IMR-90 (cell line): ENCODE results near the gene DDX54. TPM values are rescaled to one million over a fixed set of nuclear protein-coding genes. Genes with fewer than 3 reads are reported as not detected.

Source experiments
- ATAC-seq: fragments of 200-7000 bp; cut with Tn5 transposase; 2 replicates; pipeline ENCODE4 v1.9.1; 2020; ENCODE audit warnings: low read depth, mild to moderate bottlenecking, moderate library complexity
- BruUV-seq: library from RNA; stranded (reverse); fragments of 400-500 nt; replicated peaks from 2 replicates; lab custom pipeline; 2021; lab: Mats Ljungman, UMichigan
- CTCF ChIA-PET: fragments of 300-600 bp; formaldehyde crosslinking; extraction: SDS; loops from one replicate; lab custom pipeline; 2021; ENCODE audit warnings: antibody characterized with exemption; lab: Yijun Ruan, JAX
- POLR2A ChIA-PET: fragments of 300-600 bp; sonication (Branson Sonifier 250); formaldehyde crosslinking; loops from one replicate; lab custom pipeline; 2022; ENCODE audit warnings: antibody characterized with exemption; ENCODE audit not compliant: unreplicated experiment; lab: Charles Lee
- DNase-seq: peaks from one replicate; pipeline ENCODE4 v3.0.0; 2013
- H2AFZ ChIP-seq: replicated peaks from 2 replicates; pipeline ENCODE3; 2013; ENCODE audit warnings: low read length, mild to moderate bottlenecking; ENCODE audit not compliant: poor library complexity
- H2AK5ac ChIP-seq: 2 replicates; pipeline ENCODE4 v1.6.1; 2013; ENCODE audit warnings: low read depth, low read length, inconsistent platforms
- H2AK9ac ChIP-seq: replicated peaks from 2 replicates; pipeline ENCODE3; 2013; ENCODE audit warnings: mild to moderate bottlenecking, low read depth, low read length, moderate library complexity; ENCODE audit not compliant: poor library complexity
- H2BK120ac ChIP-seq: 2 replicates; pipeline ENCODE4 v1.6.1; 2013; ENCODE audit warnings: low read depth, low read length, inconsistent platforms
- H2BK15ac ChIP-seq: 3 replicates; pipeline ENCODE4 v1.6.1; 2013; ENCODE audit warnings: low read depth, low read length, inconsistent platforms
- H2BK20ac ChIP-seq: 2 replicates; pipeline ENCODE4 v1.6.1; 2013; ENCODE audit warnings: low read depth, mild to moderate bottlenecking, inconsistent platforms, low read length, moderate library complexity
- H2BK5ac ChIP-seq: 2 replicates; pipeline ENCODE4 v1.6.1; 2013; ENCODE audit warnings: mild to moderate bottlenecking, low read depth, low read length, inconsistent platforms; ENCODE audit not compliant: poor library complexity, severe bottlenecking
- H3K14ac ChIP-seq: replicated peaks from 2 replicates; pipeline ENCODE4 v1.6.1; 2013; ENCODE audit warnings: low read depth, low read length, inconsistent platforms
- H3K18ac ChIP-seq: 2 replicates; pipeline ENCODE4 v1.6.1; 2013; ENCODE audit warnings: low read depth, low read length, control low read depth
- H3K23ac ChIP-seq: 2 replicates; pipeline ENCODE4 v1.6.1; 2013; ENCODE audit warnings: low read depth, low read length, inconsistent platforms
- H3K27ac ChIP-seq: 2 replicates; pipeline ENCODE4 v1.5.1; 2013; ENCODE audit warnings: mild to moderate bottlenecking, control low read depth, low read length; ENCODE audit not compliant: insufficient read depth
- H3K27me3 ChIP-seq: 2 replicates; pipeline ENCODE4 v1.6.1; 2013; ENCODE audit warnings: low read length; ENCODE audit not compliant: control insufficient read depth, insufficient read depth
- H3K36me3 ChIP-seq: 2 replicates; pipeline ENCODE4 v1.6.1; 2013; ENCODE audit warnings: low read length, mixed read lengths; ENCODE audit not compliant: control insufficient read depth, insufficient read depth
- H3K4ac ChIP-seq: 2 replicates; pipeline ENCODE4 v1.6.1; 2013; ENCODE audit warnings: low read depth, low read length, inconsistent platforms
- H3K4me1 ChIP-seq: 2 replicates; pipeline ENCODE4 v1.6.1; 2013; ENCODE audit warnings: low read length, mixed read lengths; ENCODE audit not compliant: control insufficient read depth, insufficient read depth
- H3K4me2 ChIP-seq: 2 replicates; pipeline ENCODE4 v1.6.1; 2013; ENCODE audit warnings: low read depth, mild to moderate bottlenecking, control low read depth, low read length, moderate library complexity
- H3K4me3 ChIP-seq: 2 replicates; pipeline ENCODE4 v1.5.1; 2013; ENCODE audit warnings: low read depth, mild to moderate bottlenecking, control low read depth, low read length, moderate library complexity; ENCODE audit not compliant: insufficient read depth
- H3K56ac ChIP-seq: 2 replicates; pipeline ENCODE4 v1.6.1; 2013; ENCODE audit warnings: low read length, inconsistent platforms; ENCODE audit not compliant: insufficient read depth; ENCODE audit errors: extremely low read depth
- H3K79me1 ChIP-seq, 2 experiments: 2 replicates each; pipeline ENCODE4 v1.6.1; 2013; ENCODE audit warnings: low read length in 2 of 2, inconsistent platforms in 1 of 2, low read depth in 1 of 2
- H3K9ac ChIP-seq: 2 replicates; pipeline ENCODE4 v1.6.1; 2013; ENCODE audit warnings: low read depth, low read length, control low read depth
- H3K9me1 ChIP-seq: 2 replicates; pipeline ENCODE4 v1.6.1; 2013; ENCODE audit warnings: low read length, inconsistent platforms; ENCODE audit not compliant: insufficient read depth
- H3K9me3 ChIP-seq: 2 replicates; pipeline ENCODE4 v1.6.1; 2013; ENCODE audit warnings: low read length; ENCODE audit not compliant: control insufficient read depth, insufficient read depth
- H4K20me1 ChIP-seq: 2 replicates; pipeline ENCODE4 v1.6.1; 2013; ENCODE audit warnings: low read length, inconsistent platforms; ENCODE audit not compliant: insufficient read depth
- H4K5ac ChIP-seq: 2 replicates; pipeline ENCODE4 v1.6.1; 2013; ENCODE audit warnings: mild to moderate bottlenecking, low read depth, low read length, control low read depth
- H4K8ac ChIP-seq, 2 experiments: 2 replicates each; pipeline ENCODE4 v1.6.1; 2013; ENCODE audit warnings: low read depth in 2 of 2, low read length in 2 of 2, control low read depth in 1 of 2, inconsistent platforms in 1 of 2
- H4K91ac ChIP-seq: 2 replicates; pipeline ENCODE4 v1.6.1; 2013; ENCODE audit warnings: low read depth, low read length, inconsistent platforms; ENCODE audit not compliant: insufficient read depth
- BHLHE40 ChIP-seq: fragments of 150-350 bp; IDR thresholded peaks from 2 replicates; pipeline ENCODE4 v1.6.1; 2016; ENCODE audit warnings: mild to moderate bottlenecking, low read depth, low read length
- CEBPB ChIP-seq: IDR thresholded peaks from 2 replicates; pipeline ENCODE4 v1.6.1; 2012; ENCODE audit warnings: low read depth, low read length, improper control_type of control experiment
- CHD1 ChIP-seq: IDR thresholded peaks from 2 replicates; pipeline ENCODE4 v1.6.1; 2012; ENCODE audit warnings: low read depth, low read length, improper control_type of control experiment
- CTCF ChIP-seq: conservative IDR thresholded peaks from 2 replicates; pipeline ENCODE4 v1.5.1; 2012; ENCODE audit warnings: mild to moderate bottlenecking, low read depth, low read length, improper control_type of control experiment
- ELK1 ChIP-seq: fragments of 150-350 bp; IDR thresholded peaks from 2 replicates; pipeline ENCODE4 v1.6.1; 2016; ENCODE audit warnings: low read depth, mild to moderate bottlenecking, low read length, moderate library complexity, borderline replicate concordance
- FOS ChIP-seq: fragments of 150-350 bp; IDR thresholded peaks from 2 replicates; pipeline ENCODE4 v1.6.1; 2016; ENCODE audit warnings: low read depth, low read length
- MAFK ChIP-seq: IDR thresholded peaks from 2 replicates; pipeline ENCODE4 v1.6.1; 2012; ENCODE audit warnings: low read depth, low read length, improper control_type of control experiment
- MAZ ChIP-seq: IDR thresholded peaks from 2 replicates; pipeline ENCODE4 v1.6.1; 2012; ENCODE audit warnings: low read depth, mild to moderate bottlenecking, low read length, improper control_type of control experiment, moderate library complexity, borderline replicate concordance
- MXI1 ChIP-seq: IDR thresholded peaks from 2 replicates; pipeline ENCODE4 v1.6.1; 2012; ENCODE audit warnings: low read depth, mild to moderate bottlenecking, low read length, moderate library complexity, borderline replicate concordance
- NFE2L2 ChIP-seq: fragments of 150-350 bp; IDR thresholded peaks from 2 replicates; pipeline ENCODE4 v1.6.1; 2016; ENCODE audit warnings: low read depth, mild to moderate bottlenecking, low read length
- POLR2A ChIP-seq: IDR thresholded peaks from 2 replicates; pipeline ENCODE4 v1.6.1; 2012; ENCODE audit warnings: mild to moderate bottlenecking, low read depth, low read length
- RAD21 ChIP-seq: IDR thresholded peaks from 2 replicates; pipeline ENCODE4 v1.6.1; 2012; ENCODE audit warnings: low read length, improper control_type of control experiment
- RCOR1 ChIP-seq: IDR thresholded peaks from 2 replicates; pipeline ENCODE4 v1.6.1; 2012; ENCODE audit warnings: mild to moderate bottlenecking, low read length, improper control_type of control experiment; ENCODE audit not compliant: insufficient replicate concordance
- RFX5 ChIP-seq: IDR thresholded peaks from 2 replicates; pipeline ENCODE4 v1.8.0; 2012; ENCODE audit warnings: low read depth, mild to moderate bottlenecking, low read length, moderate library complexity
- SMC3 ChIP-seq: fragments of 150-350 bp; IDR thresholded peaks from 2 replicates; pipeline ENCODE4 v1.6.1; 2016; ENCODE audit warnings: low read depth, mild to moderate bottlenecking, antibody characterized with exemption, low read length, moderate library complexity
- USF2 ChIP-seq: fragments of 150-350 bp; IDR thresholded peaks from 2 replicates; pipeline ENCODE4 v1.6.1; 2017; ENCODE audit warnings: mild to moderate bottlenecking, antibody characterized with exemption, low read length, low read depth
- WGBS, 2 experiments: methylation state at CpG; one replicate each; pipeline versions ENCODE4 v1.1.5 to v1.1.7; 2013; ENCODE audit warnings: missing lambda C conversion rate in 2 of 2; ENCODE audit not compliant: insufficient read length in 1 of 2; ENCODE audit errors: extremely low coverage in 2 of 2; 5-methylcytosine and 5-hydroxymethylcytosine counted together
- dilution Hi-C: fragments of 300-500 bp; cut with HindIII; formaldehyde crosslinking; loops from one replicate; pipeline ENCODE4 v1.14.3; 2018; ENCODE audit warnings: low sequenced_read_pairs; ENCODE audit not compliant: unreplicated experiment
- in situ Hi-C: fragments of 300-500 bp; cut with MboI; formaldehyde crosslinking; loops from 3 replicates; pipeline ENCODE4 v1.14.3; 2019; ENCODE audit warnings: low sequenced_read_pairs, inconsistent platforms, mixed read lengths
- intact Hi-C: fragments of 100-400 bp; cut with micrococcal nuclease; formaldehyde crosslinking; loops from 2 replicates; pipeline ENCODE4 v1.10.0; 2022
- polyA plus RNA-seq, 3 experiments: library from polyadenylated mRNA; depleted of rRNA; stranded (reverse); fragments of >200 nt; gene quantifications; 2 replicates each; pipeline ENCODE4 v1.2.3, GENCODE V29; 2012; ENCODE audit warnings: low replicate concordance in 1 of 3
- total RNA-seq: library from RNA; depleted of rRNA; stranded (reverse); fragments of >200 nt; gene quantifications from 2 replicates; pipeline ENCODE4 v1.2.3, GENCODE V29; 2012

DDX54 gene
- total and polyA plus RNA-seq, 2 of the 4 experiments (the other 2 are of a cell fraction) = 23.8 to 47.5 TPM

- Histone ChIP-seq H2AK5ac (no peak overlapping the region), H4K91ac (no peak overlapping the region), H2BK120ac (no peak overlapping the region), H3K27me3 (no peaks in the 10 kb centered on the region), H3K9me3 (peaks cover 4% of the 10 kb centered on the region), H4K20me1 (no peaks in the 10 kb centered on the region), H3K27ac (no peak overlapping the region), H3K4me2 (no peak overlapping the region), H3K56ac (no peak overlapping the region), H3K36me3 (peaks cover 27% of the 10 kb centered on the region), H4K8ac (no peak overlapping the region), H2BK15ac (no peak overlapping the region), H3K14ac (no peak overlapping the region), H3K4me1 (peaks cover 12% of the 10 kb centered on the region), H3K4me3 (no peak overlapping the region), H2AFZ (no peak overlapping the region), H2AK9ac (no peak overlapping the region), H2BK5ac (no peak overlapping the region), H3K9me1 (peaks cover 17% of the 10 kb centered on the region; the same call in 1 of the 2 replicates), H3K79me1 (peaks cover 0 to 2% of the 10 kb centered on the region in 2 experiments; a peak in 1 of 4 replicates), H3K18ac (no peak overlapping the region), H3K23ac (no peak overlapping the region), H2BK20ac (no peak overlapping the region), H3K9ac (no peak overlapping the region), H3K4ac (no peak overlapping the region), H4K5ac (no peak overlapping the region)
- ATAC-seq = no peak
- POLR2A ChIA-PET = no interaction called here
- WGBS, 2 experiments = no CpG with 5 or more reads among the region's 4 CpGs
- dilution Hi-C loops = no loop called here
- no peak for DNase-seq
- no TSS peak for BruUV-seq
- in situ Hi-C loops = no loop called here
- CTCF ChIA-PET = no interaction called here
- intact Hi-C loops = no loop called here
- TF ChIP-seq CTCF (no peak), USF2 (no peak), SMC3 (no peak), CEBPB (no peak), RCOR1 (no peak), POLR2A (no peak), ELK1 (no peak), FOS (no peak), BHLHE40 (no peak), RFX5 (no peak), MAFK (no peak), RAD21 (no peak), MXI1 (no peak), MAZ (no peak), NFE2L2 (no peak), CHD1 (no peak)
These were observed 49.2 kb upstream of the DDX54 start for GRCh38 chr12:113234483-113234882.
